ENCODE measurements around the gene FCN3. TPM values are rescaled to one million over a fixed set of nuclear protein-coding genes. Genes with fewer than 3 reads are reported as not detected.

FCN3 gene
- total RNA-seq, 1 experiment from 2014 or later: 0.22 TPM

- Mint-ChIP-seq H3K4me3 (peak within 1 kb of the TSS; percentile 92 to 96), H3K9me3 (no peaks in the 10 kb centered on the region; a peak in 2 of 5 replicates), H3K27ac (peak within 1 kb of the TSS; percentile 83 to 96 (median 94); a peak in 6 of 7 replicates), H3K4me1 (peaks cover 27 to 30% of the 10 kb centered on the region in 2 experiments), H3K36me3 (ENCODE audit: insufficient read depth in 1 of 3, low read depth in 3 of 3) (peaks cover 0 to 4% (median 3%) of the 10 kb centered on the region in 3 experiments; a peak in 2 of 7 replicates), H3K27me3 (ENCODE audit: low read depth) (peaks cover 2% of the 10 kb centered on the region)
- H3K9ac ChIP-seq (ENCODE audit: extremely low read depth, insufficient read length, low read length): peak within 1 kb of the TSS; percentile 12
- H4K5ac ChIP-seq (ENCODE audit: insufficient read length, low read depth, low read length): no peak within 1 kb of the TSS
- H3K27me3 ChIP-seq (ENCODE audit: insufficient read depth, low read length): no peaks in the 10 kb centered on the region
- no peak within 1 kb of the TSS for H4K91ac ChIP-seq (ENCODE audit: insufficient read length, low read depth, low read length)
- WGBS (ENCODE audit: extremely low coverage, insufficient read length, low lambda C conversion rate): no CpG with 5 or more reads among the region's 69 CpGs
- H2AFZ ChIP-seq (ENCODE audit: low read length): peak within 1 kb of the TSS; percentile 53
- H4K8ac ChIP-seq (replicated peaks; ENCODE audit: insufficient read length, low read depth, low read length): no peak within 1 kb of the TSS
- H3K14ac ChIP-seq (ENCODE audit: insufficient read depth, low read length): peak within 1 kb of the TSS; percentile 34
- H3K27ac ChIP-seq (ENCODE audit: insufficient read length, low read depth, low read length): no peak within 1 kb of the TSS
- peak; percentile 93 for DNase-seq
- no peak within 1 kb of the TSS for H2BK15ac ChIP-seq (ENCODE audit: low read depth, low read length)
- no peak within 1 kb of the TSS for H3K56ac ChIP-seq (ENCODE audit: insufficient read length, low read depth, low read length)
- peak within 1 kb of the TSS; percentile 41 for H3K18ac ChIP-seq (ENCODE audit: insufficient read length, low read depth, low read length)
- no peak within 1 kb of the TSS for H2AK5ac ChIP-seq (ENCODE audit: insufficient read length, low read length)
- H2BK20ac ChIP-seq (ENCODE audit: low read depth, low read length, poor library complexity, severe bottlenecking): no peak within 1 kb of the TSS
- peaks cover 2% of the 10 kb centered on the region for H3K4me1 ChIP-seq (ENCODE audit: insufficient read depth, low read length)
- TF ChIP-seq, protein P1, sequence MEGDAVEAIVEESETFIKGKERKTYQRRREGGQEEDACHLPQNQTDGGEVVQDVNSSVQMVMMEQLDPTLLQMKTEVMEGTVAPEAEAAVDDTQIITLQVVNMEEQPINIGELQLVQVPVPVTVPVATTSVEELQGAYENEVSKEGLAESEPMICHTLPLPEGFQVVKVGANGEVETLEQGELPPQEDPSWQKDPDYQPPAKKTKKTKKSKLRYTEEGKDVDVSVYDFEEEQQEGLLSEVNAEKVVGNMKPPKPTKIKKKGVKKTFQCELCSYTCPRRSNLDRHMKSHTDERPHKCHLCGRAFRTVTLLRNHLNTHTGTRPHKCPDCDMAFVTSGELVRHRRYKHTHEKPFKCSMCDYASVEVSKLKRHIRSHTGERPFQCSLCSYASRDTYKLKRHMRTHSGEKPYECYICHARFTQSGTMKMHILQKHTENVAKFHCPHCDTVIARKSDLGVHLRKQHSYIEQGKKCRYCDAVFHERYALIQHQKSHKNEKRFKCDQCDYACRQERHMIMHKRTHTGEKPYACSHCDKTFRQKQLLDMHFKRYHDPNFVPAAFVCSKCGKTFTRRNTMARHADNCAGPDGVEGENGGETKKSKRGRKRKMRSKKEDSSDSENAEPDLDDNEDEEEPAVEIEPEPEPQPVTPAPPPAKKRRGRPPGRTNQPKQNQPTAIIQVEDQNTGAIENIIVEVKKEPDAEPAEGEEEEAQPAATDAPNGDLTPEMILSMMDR (conservative IDR thresholded peaks at IDR 0.05): peak; percentile 59; the same call in 2 of the 3 replicates
- no peaks in the 10 kb centered on the region for H3K79me1 ChIP-seq (ENCODE audit: insufficient read depth, low read depth, low read length, poor library complexity, severe bottlenecking)
- H4K20me1 ChIP-seq (ENCODE audit: control insufficient read depth, insufficient read depth, insufficient read length): no peaks in the 10 kb centered on the region
- H3K4ac ChIP-seq (ENCODE audit: low read depth, low read length): no peak within 1 kb of the TSS; the same call in 1 of the 2 replicates
- H3K79me2 ChIP-seq (ENCODE audit: insufficient read depth, low read length): no peaks in the 10 kb centered on the region
- H3K23me2 ChIP-seq (ENCODE audit: insufficient read length, low read depth, low read length, poor library complexity, severe bottlenecking): peaks cover 4% of the 10 kb centered on the region
- no peak within 1 kb of the TSS for H3T11ph ChIP-seq (ENCODE audit: low read length)
- H2BK5ac ChIP-seq (ENCODE audit: insufficient read length, low read length): no peak within 1 kb of the TSS
- no peak within 1 kb of the TSS for H2BK120ac ChIP-seq (ENCODE audit: low read depth, low read length, poor library complexity, severe bottlenecking)
- peak within 1 kb of the TSS; percentile 81 for H3K4me2 ChIP-seq (ENCODE audit: insufficient read depth, insufficient read length, low read length)
- H3K23ac ChIP-seq (ENCODE audit: insufficient read length, low read depth, low read length): no peak within 1 kb of the TSS
- no peaks in the 10 kb centered on the region for H3K9me3 ChIP-seq (ENCODE audit: control insufficient read depth, low read depth, low read length)
- no peak within 1 kb of the TSS for H2BK12ac ChIP-seq (ENCODE audit: insufficient read length, low read depth, low read length)
These were observed 17.6 kb upstream of the FCN3 start, which contains the start of gene GPR3 for GRCh38 chr1:27392096-27392777. Gene GPR3, plus strand, starts transcription at chr1:27392622. Its CDS starts 1,177 bp downstream, at chr1:27393799.

All from H9 (cell line).